ENCODE measurements around the gene METTL26. TPM values are rescaled to one million over a fixed set of nuclear protein-coding genes. Genes with fewer than 3 reads are reported as not detected.
A peak's percentile ranks its signal among the peaks of the same experiment; 100 is the strongest.

Gene METTL26
- total RNA-seq, 2 donors from 2014 or later: 42.8 to 61.8 TPM

DNA sequence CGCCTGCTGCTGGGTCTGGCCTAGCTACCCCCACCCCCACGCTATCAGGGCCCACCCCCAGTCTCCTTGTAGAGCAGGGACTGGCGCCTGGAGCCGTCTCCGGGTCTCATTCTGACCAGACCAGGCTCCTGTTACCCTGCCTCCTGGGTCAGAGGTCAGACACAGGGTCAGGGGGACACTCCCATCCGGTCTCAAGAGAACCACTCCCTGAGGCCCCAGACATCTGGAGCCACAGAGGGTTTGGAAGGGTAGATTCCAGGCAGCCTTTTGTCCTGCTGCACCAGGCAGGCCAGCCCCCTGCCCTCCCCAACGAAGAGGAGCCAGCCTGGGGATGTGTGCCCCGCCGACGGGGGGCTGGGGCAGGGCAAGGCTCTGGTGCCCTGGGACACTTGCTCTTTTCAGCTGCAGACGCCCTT lies 6.3 kb downstream of the METTL26 start:
- ATAC-seq (no peak), DNase-seq (peak; percentile 62)

DNA sequence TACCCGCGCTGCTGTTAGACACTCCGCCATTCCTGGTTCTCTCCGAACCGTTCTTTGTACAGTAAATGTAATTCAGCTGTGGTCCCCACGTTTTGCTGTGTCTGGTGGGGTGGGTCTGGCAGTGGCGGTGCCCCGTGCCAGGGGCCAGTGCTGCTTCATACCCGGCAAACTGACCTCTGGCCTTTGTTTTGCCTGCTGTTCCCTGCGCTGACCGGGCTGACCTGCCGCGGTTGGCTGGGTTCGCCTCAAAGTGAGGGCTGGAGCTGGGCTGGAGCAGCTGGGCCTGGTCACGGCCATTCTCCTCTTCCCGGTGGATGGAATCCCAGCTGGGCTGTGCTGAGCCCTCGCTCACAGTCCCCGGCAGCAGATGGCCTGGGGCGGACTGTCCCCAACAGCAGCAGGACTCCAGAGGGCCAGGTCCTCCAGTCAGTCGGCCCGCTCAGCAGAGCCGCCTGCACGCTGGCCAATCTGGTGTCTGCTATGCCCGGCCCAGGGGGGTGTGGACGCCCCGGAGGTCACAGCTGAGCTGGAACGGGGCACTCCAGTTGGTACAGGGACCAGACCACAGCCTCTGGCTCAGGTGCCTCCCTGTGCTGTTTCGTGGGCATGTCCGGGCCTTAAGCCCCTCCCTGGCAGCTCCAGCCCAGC lies 6.8 kb downstream of the METTL26 start:
- peak in 1 of 2 donors; percentile 10 for ATAC-seq
- intact Hi-C loops (cut with DNase I): no loop called here
- DNase-seq: peak; percentile 42

More for the DNA sequence above, 6.3 kb downstream of the METTL26 start:
- intact Hi-C loops (cut with DNase I): no loop called here

DNA sequence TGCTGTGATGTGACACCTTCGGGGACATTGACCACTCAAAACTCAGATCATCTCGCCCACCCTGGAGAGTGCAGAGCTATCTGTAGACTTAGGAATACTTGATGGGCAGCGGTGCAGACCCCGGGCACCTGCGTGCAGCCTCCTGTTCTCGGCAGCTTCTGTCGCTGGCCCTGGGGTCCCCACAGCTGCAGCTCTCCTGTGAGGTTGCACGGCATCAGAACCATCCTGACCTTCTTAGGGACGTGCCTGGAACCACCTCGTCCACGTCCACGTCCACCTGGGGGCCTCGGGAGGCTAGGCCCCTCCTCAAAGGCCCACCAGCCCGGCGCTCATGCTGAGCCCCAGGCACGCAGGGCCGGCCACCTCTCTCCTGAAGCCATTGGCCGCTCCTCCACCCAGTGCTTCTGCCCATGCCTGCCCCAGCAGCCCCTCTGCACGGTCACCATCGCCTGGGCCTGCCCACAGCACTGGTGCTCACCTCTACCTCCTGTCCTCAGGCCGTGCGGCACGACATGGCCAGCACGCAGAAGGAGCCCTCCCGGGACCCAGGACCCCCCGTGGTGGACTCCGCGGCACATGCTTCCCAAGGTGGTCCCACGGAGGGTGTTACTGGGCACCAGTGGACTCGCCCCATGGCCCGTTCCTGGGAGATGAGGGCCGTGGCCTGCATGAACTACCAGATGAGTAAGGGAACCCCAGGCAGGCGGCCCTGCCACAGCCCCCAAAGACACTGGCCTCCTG lies 7.6 kb downstream of the METTL26 start:
- DNase-seq (no peak), ATAC-seq (no peak)
- intact Hi-C loops (cut with DNase I): no loop called here

DNA sequence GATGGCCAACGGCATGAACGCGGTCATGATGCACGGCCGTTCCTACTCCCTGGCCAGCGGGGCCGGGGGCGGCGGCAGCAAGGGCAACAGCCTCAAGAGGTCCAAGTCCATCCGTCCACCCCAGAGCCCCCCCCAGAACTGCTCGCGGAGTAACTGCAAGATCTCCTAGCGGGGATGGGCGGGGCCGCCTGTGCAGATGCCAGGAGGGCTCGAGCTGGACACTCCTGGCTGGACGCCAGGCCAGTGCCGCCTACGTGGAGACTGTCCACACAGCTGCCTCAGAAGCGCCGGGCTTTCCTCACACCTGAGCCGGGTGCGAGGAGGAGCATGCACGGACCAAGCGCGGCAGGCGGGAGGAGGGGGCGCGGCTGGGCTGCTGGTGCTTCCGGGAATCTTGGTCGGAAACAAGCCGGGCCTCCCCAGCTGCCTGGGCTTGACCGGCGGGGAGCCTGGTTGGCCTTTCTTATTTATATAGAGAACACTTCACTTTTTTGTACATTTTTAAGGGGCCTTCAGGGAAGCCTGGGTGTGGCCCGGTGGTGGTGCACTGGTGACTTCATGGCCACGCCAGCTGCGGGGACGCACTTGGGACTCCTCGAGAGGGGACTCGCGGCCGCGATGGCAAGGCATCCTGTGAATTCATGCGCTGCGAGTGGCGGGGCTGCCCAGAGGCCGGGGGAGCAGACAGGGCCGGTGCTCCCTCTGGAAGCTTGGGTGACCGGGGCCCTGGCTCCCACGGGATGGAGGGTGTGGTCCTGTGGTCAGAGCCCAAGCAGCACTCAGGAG lies 8.5 kb downstream of the METTL26 start:
- peak; percentile 9 to 63 for ATAC-seq
- peak; percentile 57 for DNase-seq
- intact Hi-C loops (cut with DNase I): no loop called here

DNA sequence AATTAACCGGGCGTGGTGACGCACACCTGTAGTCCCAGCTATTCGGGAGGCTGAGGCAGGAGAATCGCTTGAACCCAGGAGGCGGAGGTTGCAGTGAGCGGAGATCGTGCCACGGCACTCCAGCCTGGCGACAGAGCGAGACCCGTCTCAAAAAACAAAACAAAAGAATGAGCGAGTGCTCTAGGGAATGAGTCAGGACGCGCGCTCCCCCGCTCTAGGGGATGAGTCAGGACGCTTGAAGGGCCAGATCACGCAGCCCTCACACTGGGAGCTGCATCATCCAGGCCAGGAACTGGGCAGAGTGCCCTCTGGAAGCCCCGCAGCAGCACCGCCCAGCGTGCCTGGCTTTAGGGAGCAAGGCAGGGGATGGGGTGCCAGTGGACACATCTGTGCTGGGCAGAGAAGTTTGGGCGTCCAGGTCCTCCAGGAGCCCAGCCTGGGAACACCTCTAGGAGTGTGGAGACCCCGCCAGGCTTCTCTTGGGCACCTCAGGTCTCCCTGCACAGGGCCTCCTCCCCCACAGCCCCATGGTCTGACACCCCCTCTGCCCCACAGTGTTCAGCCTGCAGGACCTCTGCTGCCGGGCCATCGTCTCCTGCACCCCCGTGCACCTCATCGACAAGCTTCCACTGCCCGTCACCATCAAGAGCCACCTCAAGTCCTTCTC lies 9.2 kb downstream of the METTL26 start:
- DNase-seq (peak; percentile 60), ATAC-seq (peak; percentile 23 to 81)
- intact Hi-C loops (cut with DNase I): no loop called here

DNA sequence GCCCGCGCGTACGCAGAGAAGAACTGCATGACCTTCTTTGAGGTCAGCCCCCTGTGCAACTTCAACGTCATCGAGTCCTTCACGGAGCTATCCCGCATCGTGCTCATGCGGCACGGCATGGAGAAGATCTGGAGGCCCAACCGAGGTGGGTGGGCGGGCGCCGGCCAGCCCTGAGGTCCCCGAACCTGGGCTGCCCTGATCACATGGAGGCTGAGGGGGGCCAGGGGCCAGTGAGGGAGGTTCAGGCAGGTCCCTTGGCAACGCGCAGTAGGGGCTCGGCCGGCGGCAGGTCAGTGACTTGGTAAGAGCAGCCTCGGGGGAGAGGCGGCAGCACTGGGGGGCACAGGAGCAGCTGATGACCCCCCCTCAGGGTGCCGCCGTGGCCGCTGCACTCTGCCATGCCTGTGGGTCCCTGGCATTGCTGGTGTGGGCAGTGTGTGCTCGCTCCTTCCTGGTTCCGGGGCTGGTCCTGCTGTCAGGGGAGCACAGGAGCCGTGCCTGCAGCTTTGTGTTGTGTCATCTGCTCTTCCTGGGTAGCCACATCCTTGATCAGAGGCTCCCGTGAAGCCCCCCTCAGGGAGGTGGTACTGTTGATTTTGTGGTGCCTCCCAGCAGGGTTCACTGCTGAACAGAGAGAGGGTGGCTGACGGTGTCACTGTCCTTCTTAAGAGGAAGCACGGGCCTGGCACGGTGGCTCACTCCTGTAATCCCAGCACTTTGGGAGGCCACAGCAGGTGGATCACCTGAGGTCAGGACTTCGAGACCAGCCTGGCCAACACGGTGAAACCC lies 9.9 kb downstream of the METTL26 start:
- DNase-seq (no peak), ATAC-seq (no peak)
- intact Hi-C loops (cut with DNase I): no loop called here

DNA sequence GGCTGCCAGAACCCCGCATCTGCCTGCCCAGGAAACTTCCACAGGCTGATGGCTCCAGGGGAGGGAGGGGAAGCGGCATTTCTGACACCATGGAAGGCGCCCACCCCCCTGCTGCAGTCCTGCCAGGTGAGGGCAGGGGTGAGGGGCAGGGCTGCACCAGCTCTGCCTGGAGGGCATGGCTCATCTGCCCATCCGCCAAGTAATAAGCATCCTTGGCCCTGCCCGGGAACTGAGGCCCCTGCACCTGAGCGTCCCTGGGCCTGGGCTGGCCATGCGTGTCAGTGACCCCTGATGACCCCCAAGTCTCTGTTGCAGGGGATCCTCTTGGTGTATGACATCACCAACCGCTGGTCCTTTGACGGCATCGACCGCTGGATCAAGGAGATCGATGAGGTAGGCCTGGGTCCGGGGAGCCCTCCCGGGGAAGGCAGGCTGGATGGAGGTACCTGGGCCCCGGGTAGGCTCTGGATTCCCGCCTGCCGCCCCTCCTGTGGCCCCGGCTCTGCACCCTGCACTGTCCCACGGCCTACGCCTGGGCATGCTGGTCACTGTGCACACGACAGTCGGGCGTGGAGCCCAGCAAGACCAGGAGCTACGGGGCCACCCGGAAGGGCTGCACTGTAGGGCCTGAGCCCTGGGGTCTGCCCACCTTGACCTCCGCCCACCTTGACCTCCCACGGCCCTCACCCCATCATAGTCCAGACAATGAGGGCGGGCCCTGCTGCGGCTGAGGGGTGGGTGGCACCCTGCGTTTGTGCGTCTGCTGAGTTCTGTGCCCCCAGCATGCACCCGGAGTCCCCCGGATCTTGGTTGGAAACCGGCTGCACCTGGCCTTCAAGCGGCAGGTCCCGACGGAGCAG lies 10.8 kb downstream of the METTL26 start:
- DNase-seq: no peak
- intact Hi-C loops (cut with DNase I): no loop called here
- no peak for ATAC-seq

DNA sequence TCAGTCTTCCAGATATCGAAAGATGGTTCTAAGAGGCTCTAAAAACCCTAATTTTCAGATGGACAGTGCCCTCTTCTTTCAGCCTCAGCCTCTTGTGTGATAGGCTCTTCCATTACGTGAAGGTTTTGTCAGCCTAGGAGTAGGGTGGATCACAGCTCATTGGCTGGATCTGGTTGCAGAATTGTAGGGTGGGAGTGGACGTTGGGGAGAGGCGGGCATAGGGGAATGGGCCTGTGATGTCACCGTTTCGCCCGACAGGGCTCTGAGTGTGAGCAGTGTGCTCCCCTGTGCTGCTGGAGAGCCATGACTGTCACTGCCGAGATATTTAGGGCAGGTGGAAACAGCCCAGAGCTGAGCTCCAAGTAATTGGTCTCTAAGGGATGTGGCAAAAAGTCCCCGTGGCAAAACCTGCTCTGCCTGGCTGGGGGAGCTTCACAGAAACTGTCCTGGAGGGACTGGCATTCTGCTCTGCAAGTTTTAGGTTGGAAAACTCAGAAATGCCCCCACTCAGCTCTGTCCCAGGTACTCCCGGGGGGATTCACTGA lies 11.5 kb downstream of the METTL26 start:
- ATAC-seq: no peak
- intact Hi-C loops (cut with DNase I): no loop called here
- DNase-seq: no peak

DNA sequence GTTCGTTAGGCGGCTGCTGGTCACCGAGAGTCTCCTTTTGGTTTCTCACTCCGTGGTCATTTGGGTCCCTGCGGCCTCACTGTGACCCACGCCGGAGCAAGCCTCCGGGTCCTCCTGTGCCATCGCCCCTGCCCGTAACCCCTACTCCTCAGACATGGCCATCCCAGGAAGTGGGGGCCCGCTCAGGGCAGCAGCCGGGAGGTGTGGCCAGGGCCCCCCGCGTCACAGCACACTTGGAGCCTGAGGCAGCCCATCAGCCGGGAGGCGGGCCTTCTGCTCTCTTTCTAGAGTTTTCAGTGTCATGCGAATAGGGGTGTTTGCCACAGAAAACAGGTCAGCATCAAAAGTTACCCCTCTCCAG lies 13.2 kb downstream of the METTL26 start:
- intact Hi-C loops (cut with DNase I): no loop called here

DNA sequence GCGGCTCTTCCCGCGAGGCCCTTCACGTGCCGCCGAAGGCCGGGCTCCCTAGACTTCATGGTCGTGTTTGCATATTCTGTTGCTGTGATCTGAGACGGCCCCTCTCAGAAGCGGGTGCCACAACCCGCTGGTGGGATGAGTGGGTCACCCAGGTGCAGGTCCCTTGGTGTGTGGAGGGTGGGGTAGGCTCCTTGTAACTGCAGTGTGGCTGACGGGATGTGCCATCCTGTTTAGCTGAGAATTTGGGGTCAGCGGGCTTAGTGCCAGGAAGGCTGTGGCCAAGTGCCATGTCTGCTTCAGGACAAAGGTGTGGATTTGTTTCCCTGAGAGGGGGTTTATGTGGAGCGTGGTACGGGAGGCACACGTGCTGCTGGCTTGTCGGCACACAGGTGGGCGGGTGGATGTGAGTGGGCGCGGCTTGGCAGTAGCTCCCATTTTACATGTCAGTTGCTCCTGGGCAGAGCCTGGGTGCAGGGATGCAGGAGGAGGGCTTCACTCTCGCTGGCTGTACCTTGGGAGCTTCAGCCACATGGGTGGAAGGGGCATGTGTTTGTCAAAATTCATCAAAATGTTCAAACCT lies 14.5 kb downstream of the METTL26 start:
- ATAC-seq (peak in 1 of 2 donors; percentile 25), DNase-seq (no peak)
- intact Hi-C loops (cut with DNase I): no loop called here

More for the DNA sequence above, 13.2 kb downstream of the METTL26 start:
- DNase-seq (no peak), ATAC-seq (no peak)

DNA sequence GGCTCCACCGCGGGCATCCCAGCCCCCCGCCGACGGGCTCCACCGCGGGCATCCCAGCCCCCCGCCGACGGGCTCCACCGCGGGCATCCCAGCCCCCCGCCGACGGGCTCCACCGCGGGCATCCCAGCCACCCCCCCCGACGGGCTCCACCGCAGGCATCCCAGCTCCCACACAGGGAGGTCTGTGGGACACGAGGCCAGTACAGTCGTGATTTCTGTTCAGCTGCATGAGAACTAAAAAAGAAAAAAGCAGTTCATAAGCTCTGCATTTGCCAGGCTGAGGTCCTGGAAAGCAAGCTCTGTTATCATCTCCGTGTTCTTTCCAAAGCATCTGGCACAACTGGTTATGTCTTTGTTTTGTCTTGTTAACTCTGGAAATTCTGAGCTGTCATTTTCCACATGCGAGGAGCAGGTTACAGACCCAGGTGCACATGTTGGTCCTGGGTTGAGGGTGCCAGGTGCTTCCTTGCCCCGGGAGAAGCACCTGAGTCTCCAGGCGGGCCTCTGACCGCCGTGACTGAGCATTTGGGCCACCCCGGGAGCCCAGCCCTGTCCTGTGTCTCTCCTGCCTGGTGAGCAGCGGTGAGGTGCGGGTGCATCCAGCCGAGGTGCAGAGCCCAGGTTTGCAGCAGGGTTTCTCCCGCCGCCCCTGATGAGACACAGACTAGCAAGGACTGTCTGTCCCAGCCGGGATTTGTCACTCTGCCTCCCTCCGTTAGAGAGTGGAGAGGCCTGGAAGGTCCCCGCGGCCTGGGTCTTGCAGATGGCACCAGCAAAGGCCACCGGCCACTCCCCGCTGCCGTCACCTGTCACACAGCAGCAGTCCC lies 15.2 kb downstream of the METTL26 start:
- intact Hi-C loops (cut with DNase I): no loop called here
- ATAC-seq (no peak), DNase-seq (no peak)

DNA sequence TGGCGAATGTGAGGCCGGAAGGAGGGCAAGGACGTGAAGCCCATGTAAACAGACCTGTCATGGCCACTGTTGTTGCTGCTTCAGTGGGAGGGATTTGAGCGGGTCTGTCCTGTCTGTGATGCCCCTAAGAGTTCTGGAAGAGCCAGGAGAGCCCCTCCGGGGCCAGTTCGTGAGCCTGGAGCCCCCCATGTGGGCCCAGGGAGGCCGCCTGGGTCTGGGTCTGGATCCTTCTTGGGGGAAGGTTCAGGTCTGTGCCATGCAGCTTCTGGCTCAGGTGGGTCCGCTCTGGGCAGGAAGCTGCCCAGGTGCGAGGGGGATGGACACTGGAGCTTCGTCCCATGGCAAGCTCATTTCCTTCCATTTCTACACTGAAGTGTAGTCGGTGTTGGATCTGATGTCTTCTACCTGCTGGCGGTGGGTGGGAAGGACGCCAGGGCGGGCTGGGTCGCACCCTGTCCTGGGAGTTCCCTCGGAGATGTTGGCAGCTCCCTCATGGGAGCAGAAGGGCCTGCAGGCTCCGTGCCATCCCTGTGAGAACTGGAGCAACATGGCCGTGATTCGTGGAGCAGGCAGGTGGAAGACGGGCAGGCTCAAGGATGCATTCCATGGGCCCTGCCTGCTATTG lies 16.5 kb downstream of the METTL26 start:
- intact Hi-C loops (cut with DNase I): no loop called here
- no peak for ATAC-seq
- no peak for DNase-seq

DNA sequence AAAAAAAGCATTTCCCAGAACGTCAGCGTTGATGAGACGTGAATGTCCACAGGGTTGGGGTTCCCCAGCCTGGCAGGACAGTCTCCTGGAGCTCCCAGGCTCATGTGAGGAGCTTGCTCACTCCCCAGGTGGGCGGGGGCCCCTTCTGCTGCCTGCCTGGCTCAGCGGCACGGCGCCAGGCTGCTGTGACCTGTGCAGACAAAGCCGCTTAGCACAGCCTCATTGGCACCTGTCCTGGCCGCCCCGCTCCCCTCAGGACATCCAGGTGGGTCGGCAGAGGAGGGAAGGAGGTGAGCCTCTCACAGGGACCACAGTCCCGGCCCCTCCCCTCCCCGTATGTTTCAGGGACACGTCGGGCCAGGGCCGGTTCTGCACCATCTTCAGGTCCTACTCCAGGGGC lies 18.2 kb downstream of the METTL26 start:
- ATAC-seq (no peak), DNase-seq (no peak)
- intact Hi-C loops (cut with DNase I): no loop called here

DNA sequence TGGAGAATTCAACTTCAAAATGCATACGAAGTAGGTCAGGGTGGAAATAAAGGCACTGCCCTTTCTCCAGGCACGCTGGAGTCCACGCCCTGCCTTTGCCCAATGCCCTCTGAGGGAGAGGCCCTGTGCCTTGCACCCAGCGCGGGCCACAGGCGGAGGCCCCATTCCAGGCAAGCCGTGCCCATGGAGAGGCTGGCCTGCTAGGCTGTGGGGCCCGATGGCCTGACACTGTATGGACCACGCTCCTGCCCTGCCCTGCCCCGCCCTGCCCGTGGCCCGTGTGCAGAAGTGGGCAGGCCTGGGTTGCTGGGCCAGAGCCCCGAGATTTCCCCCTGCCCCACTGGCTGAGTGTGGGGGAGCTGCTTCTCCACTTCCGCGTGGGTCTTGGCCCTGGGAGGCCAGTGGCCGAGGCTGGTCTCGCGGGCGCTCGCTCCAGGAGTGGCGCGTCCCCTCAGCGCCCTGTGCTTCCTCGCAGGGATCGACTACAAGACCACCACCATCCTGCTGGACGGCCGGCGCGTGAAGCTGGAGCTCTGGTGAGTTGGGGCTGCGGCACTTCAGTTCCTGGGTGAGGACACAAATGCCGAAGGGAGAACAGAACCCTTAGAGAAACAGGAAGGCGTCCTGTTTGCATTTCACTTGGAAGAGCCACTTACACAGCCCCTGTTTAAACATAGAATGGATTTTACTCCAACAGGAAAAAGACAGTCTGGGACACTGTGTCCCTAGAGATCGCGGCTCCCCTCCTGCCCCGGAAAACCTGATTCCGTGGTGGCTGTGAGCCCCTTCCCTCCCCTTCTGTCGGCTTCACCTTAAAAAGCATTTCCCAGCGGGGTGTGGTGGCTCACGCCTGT lies 19.1 kb downstream of the METTL26 start:
- ATAC-seq (no peak), DNase-seq (no peak)
- intact Hi-C loops (cut with DNase I): no loop called here

DNA sequence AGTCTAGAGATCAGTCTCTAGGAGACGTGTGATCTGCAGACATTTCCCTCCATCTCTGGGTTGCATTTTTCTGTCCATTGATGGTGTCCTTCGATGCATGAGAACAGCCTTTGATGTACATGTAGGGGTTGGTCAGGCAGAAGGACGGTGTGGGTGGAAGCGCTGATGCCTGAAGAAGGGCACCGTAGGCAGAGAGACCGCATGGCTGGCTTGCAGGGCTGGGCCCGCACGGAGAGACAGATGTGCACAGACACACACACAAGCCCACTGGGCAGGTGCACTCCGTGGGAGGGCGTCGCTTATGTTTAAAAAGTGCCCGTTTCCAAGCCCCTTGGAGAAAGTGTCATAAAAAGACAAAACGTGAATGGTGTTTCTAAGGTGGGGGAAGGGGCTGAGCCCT lies 21.0 kb downstream of the METTL26 start:
- no peak for ATAC-seq
- intact Hi-C loops (cut with DNase I): no loop called here
- no peak for DNase-seq
